Ovary (tissue), 9 donors: Measurements from ENCODE around the gene BMPR2. TPM values are rescaled to one million over a fixed set of nuclear protein-coding genes. Genes with fewer than 3 reads are reported as not detected.

Experiments
- DNase-seq, 5 donors: peaks; one replicate each; pipeline ENCODE4 v3.0.0-alpha.2; 2019 to 2020
- H3K27ac ChIP-seq, 2 donors: fragments of 200-600 bp; one replicate each; pipeline versions ENCODE4 v1.5.1 to v1.8.0; 2019 to 2022
- H3K27me3 ChIP-seq: fragments of 200-600 bp; one replicate; pipeline ENCODE4 v1.8.0; 2022
- H3K36me3 ChIP-seq: fragments of 200-600 bp; sonication (generic); one replicate; pipeline ENCODE4 v1.5.1; 2019
- H3K4me1 ChIP-seq: one replicate; pipeline ENCODE4 v1.8.1; 2013; ENCODE audit warnings: mild to moderate bottlenecking, moderate library complexity; ENCODE audit not compliant: insufficient read depth
- H3K4me3 ChIP-seq: fragments of 200-600 bp; sonication (generic); one replicate; pipeline ENCODE4 v1.5.1; 2017
- H3K9me3 ChIP-seq, 2 donors: fragments of 200-600 bp in 1 of 2; sonication (generic) in 1 of 2; one replicate each; pipeline versions ENCODE4 v1.5.1 to v1.8.1; 2013 to 2019; ENCODE audit warnings: mild to moderate bottlenecking in 1 of 2, moderate library complexity in 1 of 2
- CTCF ChIP-seq, 3 donors: fragments of 450-650 bp in 2 of 3; fragments of 200-600 bp in 1 of 3; IDR thresholded peaks; one replicate each; pipeline versions ENCODE4 v1.5.1 to v1.8.0; 2016 to 2022; ENCODE audit warnings: antibody characterized with exemption in 3 of 3, mild to moderate bottlenecking in 1 of 3
- EP300 ChIP-seq: sonication (generic); formaldehyde crosslinking; IDR thresholded peaks from one replicate; pipeline ENCODE4 v1.6.1; 2017; ENCODE audit warnings: antibody characterized with exemption
- POLR2A ChIP-seq: fragments of 450-650 bp; IDR thresholded peaks from one replicate; pipeline ENCODE4 v1.6.1; 2017; ENCODE audit warnings: antibody characterized with exemption, mild to moderate bottlenecking, moderate library complexity
- WGBS, 3 donors: extraction: QIAGEN DNeasy Blood & Tissue Kit in 1 of 3; methylation state at CpG; one replicate each; pipeline versions ENCODE4 v1.1.5 to v1.1.7; 2013 to 2017; 5-methylcytosine and 5-hydroxymethylcytosine counted together
- intact Hi-C, 4 donors: fragments of 100-400 bp; cut with DNase I; formaldehyde crosslinking; loops; one replicate each; pipeline versions ENCODE4 v1.11.0 to v1.15.1; 2022 to 2023
- polyA plus RNA-seq, 2 donors: library from polyadenylated mRNA; stranded (reverse); fragments of 200-250 nt in 1 of 2; fragments of 350-450 nt in 1 of 2; fragmentation: Illumina TruSeq in 1 of 2; extraction: RNeasy Lipid Tissue Mini Kit (QIAGEN cat#74804) in 1 of 2; gene quantifications; one replicate each; pipeline ENCODE4 v1.2.3, GENCODE V29; 2013 to 2014
- total RNA-seq, 7 donors: library from RNA; depleted of rRNA in 2 of 7; stranded (reverse); fragments of >200 nt in 2 of 7; fragmentation: NEBNext Ultra II Directional in 3 of 7; extraction: Animal tissue kit (Norgen Biotek cat#: 25700) in 3 of 7; gene quantifications; one replicate each; pipeline versions ENCODE4 v1.1.0 to v1.2.4, GENCODE V29; 2016 to 2023
- donor health status: DM: no; HTN: no; CAD: no; lungs with moderate emphysema.
- donor health status: DM: no; HTN: no; CAD: no.
- donor health status: Bipolar disorder and iron deficiency.
- donor health status: DM: yes; HTN: yes; CAD: no.
- donor health status: DM: no; HTN: no; CAD: no.
- donor health status: DM: yes; HTN: yes; CAD: no.

Gene BMPR2
- total and polyA plus RNA-seq, 9 donors: 14.5 to 55.5 (median 45.1) TPM

GRCh38 chr2:202408546-202409140 lies 32.5 kb downstream of the BMPR2 start:
- TF ChIP-seq CTCF (IDR thresholded peaks at IDR 0.05): no peak
- no peak for DNase-seq
- Histone ChIP-seq H3K27me3 (no peaks in the 10 kb centered on the region), H3K4me1 (no peaks in the 10 kb centered on the region), H3K9me3 (no peaks in the 10 kb centered on the region), H3K4me3 (no peak overlapping the region), H3K36me3 (no peaks in the 10 kb centered on the region), H3K27ac (no peak overlapping the region)
- WGBS, 3 donors: 73 to 81% (median 77%) methylated on average over 6 of the region's 6 CpGs
- intact Hi-C loops: loop anchor here in 1 of 4 donors (10.0 kb wide), 1 partner anchor 1174 kb away; no protein-coding TSS in a partner anchor

GRCh38 chr2:202410092-202410491 lies 34.0 kb downstream of the BMPR2 start:
- Histone ChIP-seq H3K36me3 (no peaks in the 10 kb centered on the region), H3K4me1 (no peaks in the 10 kb centered on the region), H3K4me3 (no peak overlapping the region), H3K27me3 (no peaks in the 10 kb centered on the region), H3K27ac (no peak overlapping the region), H3K9me3 (no peaks in the 10 kb centered on the region)
- intact Hi-C loops: no loop called here
- DNase-seq: no peak
- TF ChIP-seq CTCF (IDR thresholded peaks at IDR 0.05) (no peak), POLR2A (no peak), EP300 (no peak)
- WGBS, 3 donors: 97% methylated on average over 5 of the region's 5 CpGs

GRCh38 chr2:202411097-202411496 lies 35.0 kb downstream of the BMPR2 start:
- Histone ChIP-seq H3K4me1 (no peaks in the 10 kb centered on the region), H3K4me3 (no peak overlapping the region), H3K36me3 (no peaks in the 10 kb centered on the region), H3K27ac (no peak overlapping the region), H3K9me3 (no peaks in the 10 kb centered on the region), H3K27me3 (no peaks in the 10 kb centered on the region)
- TF ChIP-seq CTCF (IDR thresholded peaks at IDR 0.05): no peak
- intact Hi-C loops: no loop called here
- WGBS, 3 donors: 82 to 97% (median 95%) methylated on average over 1 of the region's 1 CpG
- DNase-seq: no peak

GRCh38 chr2:202418027-202418426 lies 41.9 kb downstream of the BMPR2 start:
- 88 to 93% (median 93%) methylated on average over 1 of the region's 1 CpG for WGBS, 3 donors
- no peaks in the 10 kb centered on the region for H3K27me3 ChIP-seq
- H3K9me3 ChIP-seq: no peaks in the 10 kb centered on the region
- intact Hi-C loops: no loop called here
- no peak for DNase-seq
- H3K36me3 ChIP-seq: no peaks in the 10 kb centered on the region
- no peak overlapping the region for H3K27ac ChIP-seq
- no peak overlapping the region for H3K4me3 ChIP-seq
- peaks cover 7% of the 10 kb centered on the region for H3K4me1 ChIP-seq
- TF ChIP-seq POLR2A: no peak
- TF ChIP-seq EP300: no peak
- no peak for TF ChIP-seq CTCF (IDR thresholded peaks at IDR 0.05)
